ENCODE data around the gene FGGY. TPM values are rescaled to one million over a fixed set of nuclear protein-coding genes. Genes with fewer than 3 reads are reported as not detected.
"Not testable (repeated sequence)": the region's sequence is repeated elsewhere in the genome, so short reads cannot be mapped to it uniquely, and the experiment has no call there.

FGGY gene
- polyA plus RNA-seq, 6 donors from 2014 or later, result 6.1 to 12.0 (median 7.3) TPM

GRCh38 chr1:59487335-59488031, 190.6 kb downstream of the FGGY start:
- Mint-ChIP-seq H3K36me3 (no peaks in the 10 kb centered on the region), H3K4me1 (peaks cover 19 to 45% (median 20%) of the 10 kb centered on the region in 3 donors), H3K9me3 (peaks cover 0 to 5% (median 2%) of the 10 kb centered on the region in 7 donors), H3K4me3 (no peak overlapping the region), H3K27ac (peak overlapping the region in 1 of 6 donors; percentile 49), H3K27me3 (no peaks in the 10 kb centered on the region)
- no peak for DNase-seq
- no peak for ATAC-seq (ENCODE audit: low read depth in 2 of 2)

GRCh38 chr1:59492500-59492899, 195.6 kb downstream of the FGGY start:
- H3K27ac Mint-ChIP-seq, result no peak overlapping the region
- H3K27me3 Mint-ChIP-seq, result no peaks in the 10 kb centered on the region
- no peak overlapping the region for H3K4me3 Mint-ChIP-seq
- no peak for DNase-seq
- peaks cover 0 to 11% (median 5%) of the 10 kb centered on the region in 7 donors for H3K9me3 Mint-ChIP-seq
- ATAC-seq (ENCODE audit: low read depth in 2 of 2), result no peak
- H3K4me1 Mint-ChIP-seq, result peaks cover 0 to 6% (median 4%) of the 10 kb centered on the region in 3 donors
- peaks cover 2 to 9% of the 10 kb centered on the region in 2 donors for H3K36me3 Mint-ChIP-seq

- no peaks in the 10 kb centered on the region for H3K27me3 Mint-ChIP-seq
- H3K9me3 Mint-ChIP-seq, result peaks cover 0 to 11% (median 5%) of the 10 kb centered on the region in 7 donors
- DNase-seq, result no peak
- H3K4me3 Mint-ChIP-seq, result no peak overlapping the region
- no peak overlapping the region for H3K27ac Mint-ChIP-seq
- peaks cover 0 to 6% (median 4%) of the 10 kb centered on the region in 3 donors for H3K4me1 Mint-ChIP-seq
- peaks cover 7 to 9% of the 10 kb centered on the region in 2 donors for H3K36me3 Mint-ChIP-seq
- no peak for ATAC-seq (ENCODE audit: low read depth in 2 of 2)
Measured at GRCh38 chr1:59494145-59494833, 197.4 kb downstream of the FGGY start.

- H3K36me3 Mint-ChIP-seq; H3K4me3 Mint-ChIP-seq; DNase-seq; H3K27me3 Mint-ChIP-seq; H3K4me1 Mint-ChIP-seq; ATAC-seq (ENCODE audit: low read depth in 2 of 2): not testable (repeated sequence)
- Mint-ChIP-seq H3K27ac (peak overlapping the region in 1 of 6 donors; percentile 4), H3K9me3 (peaks cover 0 to 11% (median 5%) of the 10 kb centered on the region in 7 donors)
Measured at GRCh38 chr1:59496156-59496555, 199.3 kb downstream of the FGGY start.

GRCh38 chr1:59497616-59498015, 200.7 kb downstream of the FGGY start:
- DNase-seq (no peak), ATAC-seq (ENCODE audit: low read depth in 2 of 2) (no peak)
- H3K4me3 Mint-ChIP-seq, result no peak overlapping the region
- H3K36me3 Mint-ChIP-seq, result peaks cover 7 to 13% of the 10 kb centered on the region in 2 donors
- H3K9me3 Mint-ChIP-seq, result peaks cover 0 to 7% (median 0%) of the 10 kb centered on the region in 7 donors
- no peak overlapping the region for H3K27ac Mint-ChIP-seq
- peaks cover 0 to 7% (median 5%) of the 10 kb centered on the region in 3 donors for H3K4me1 Mint-ChIP-seq
- no peaks in the 10 kb centered on the region for H3K27me3 Mint-ChIP-seq

- DNase-seq (no peak), ATAC-seq (ENCODE audit: low read depth in 2 of 2) (no peak)
- H3K27me3 Mint-ChIP-seq, result no peaks in the 10 kb centered on the region
Measured at GRCh38 chr1:59498640-59499039, 201.7 kb downstream of the FGGY start.

GRCh38 chr1:59499273-59499942, 202.5 kb downstream of the FGGY start:
- H3K27me3 Mint-ChIP-seq, result no peaks in the 10 kb centered on the region
- DNase-seq, result no peak
- H3K27ac Mint-ChIP-seq, result no peak overlapping the region
- peaks cover 7 to 13% of the 10 kb centered on the region in 2 donors for H3K36me3 Mint-ChIP-seq
- ATAC-seq (ENCODE audit: low read depth in 2 of 2), result no peak
- H3K9me3 Mint-ChIP-seq, result peaks cover 0 to 7% (median 0%) of the 10 kb centered on the region in 7 donors
- H3K4me1 Mint-ChIP-seq, result peaks cover 0 to 7% (median 5%) of the 10 kb centered on the region in 3 donors
- no peak overlapping the region for H3K4me3 Mint-ChIP-seq

More at GRCh38 chr1:59498640-59499039, 201.7 kb downstream of the FGGY start:
- Mint-ChIP-seq H3K4me3 (no peak overlapping the region), H3K9me3 (peaks cover 0 to 7% (median 0%) of the 10 kb centered on the region in 7 donors), H3K4me1 (peaks cover 0 to 7% (median 5%) of the 10 kb centered on the region in 3 donors), H3K36me3 (peaks cover 7 to 13% of the 10 kb centered on the region in 2 donors), H3K27ac (no peak overlapping the region)

- ATAC-seq (ENCODE audit: low read depth in 2 of 2) (no peak), DNase-seq (no peak)
- Mint-ChIP-seq H3K4me3 (peak overlapping the region in 1 of 8 donors; percentile 0), H3K36me3 (peaks cover 7 to 13% of the 10 kb centered on the region in 2 donors), H3K9me3 (peaks cover 0 to 7% (median 0%) of the 10 kb centered on the region in 7 donors), H3K27me3 (no peaks in the 10 kb centered on the region), H3K27ac (no peak overlapping the region), H3K4me1 (peaks cover 0 to 7% (median 5%) of the 10 kb centered on the region in 3 donors)
Measured at GRCh38 chr1:59499943-59500569, 203.2 kb downstream of the FGGY start.

GRCh38 chr1:59500950-59501742, 204.3 kb downstream of the FGGY start:
- peaks cover 0 to 5% (median under 1%) of the 10 kb centered on the region in 7 donors for H3K9me3 Mint-ChIP-seq
- no peaks in the 10 kb centered on the region for H3K27me3 Mint-ChIP-seq
- no peak for DNase-seq
- H3K4me3 Mint-ChIP-seq, result no peak overlapping the region
- peaks cover 7 to 12% of the 10 kb centered on the region in 2 donors for H3K36me3 Mint-ChIP-seq
- H3K4me1 Mint-ChIP-seq, result peaks cover 0 to 7% (median 5%) of the 10 kb centered on the region in 3 donors
- no peak overlapping the region for H3K27ac Mint-ChIP-seq
- ATAC-seq (ENCODE audit: low read depth in 2 of 2), result no peak

- Mint-ChIP-seq H3K4me1 (peaks cover 6 to 11% (median 7%) of the 10 kb centered on the region in 3 donors), H3K27ac (no peak overlapping the region), H3K9me3 (peaks cover 0 to 8% (median 2%) of the 10 kb centered on the region in 7 donors), H3K27me3 (no peaks in the 10 kb centered on the region), H3K36me3 (peaks cover 7 to 13% of the 10 kb centered on the region in 2 donors), H3K4me3 (no peak overlapping the region)
- ATAC-seq (ENCODE audit: low read depth in 2 of 2) (no peak), DNase-seq (no peak)
Measured at GRCh38 chr1:59502009-59502691, 205.3 kb downstream of the FGGY start.

- DNase-seq (no peak), ATAC-seq (ENCODE audit: low read depth in 2 of 2) (no peak)
- peaks cover 11 to 12% (median 11%) of the 10 kb centered on the region in 3 donors for H3K4me1 Mint-ChIP-seq
- peak overlapping the region in 1 of 6 donors; percentile 20 for H3K27ac Mint-ChIP-seq
- H3K27me3 Mint-ChIP-seq, result no peaks in the 10 kb centered on the region
- peaks cover 0 to 13% of the 10 kb centered on the region in 2 donors for H3K36me3 Mint-ChIP-seq
- H3K4me3 Mint-ChIP-seq, result no peak overlapping the region
- peaks cover 0 to 8% (median 4%) of the 10 kb centered on the region in 7 donors for H3K9me3 Mint-ChIP-seq
Measured at GRCh38 chr1:59504276-59504675, 207.4 kb downstream of the FGGY start.

GRCh38 chr1:59505596-59506028, 208.7 kb downstream of the FGGY start:
- Mint-ChIP-seq H3K36me3 (peaks cover 0 to 13% of the 10 kb centered on the region in 2 donors), H3K9me3 (peaks cover 0 to 8% (median 4%) of the 10 kb centered on the region in 7 donors), H3K27ac (no peak overlapping the region), H3K27me3 (no peaks in the 10 kb centered on the region), H3K4me3 (peak overlapping the region in 1 of 8 donors; percentile 44), H3K4me1 (peaks cover 7 to 11% (median 9%) of the 10 kb centered on the region in 3 donors)
- no peak for DNase-seq
- no peak for ATAC-seq (ENCODE audit: low read depth in 2 of 2)
